Measurements from ENCODE around the gene MMP15.
"Not testable (repeated sequence)": the region's sequence is repeated elsewhere in the genome, so short reads cannot be mapped to it uniquely, and the experiment has no call there.

MMP15 gene

DNA sequence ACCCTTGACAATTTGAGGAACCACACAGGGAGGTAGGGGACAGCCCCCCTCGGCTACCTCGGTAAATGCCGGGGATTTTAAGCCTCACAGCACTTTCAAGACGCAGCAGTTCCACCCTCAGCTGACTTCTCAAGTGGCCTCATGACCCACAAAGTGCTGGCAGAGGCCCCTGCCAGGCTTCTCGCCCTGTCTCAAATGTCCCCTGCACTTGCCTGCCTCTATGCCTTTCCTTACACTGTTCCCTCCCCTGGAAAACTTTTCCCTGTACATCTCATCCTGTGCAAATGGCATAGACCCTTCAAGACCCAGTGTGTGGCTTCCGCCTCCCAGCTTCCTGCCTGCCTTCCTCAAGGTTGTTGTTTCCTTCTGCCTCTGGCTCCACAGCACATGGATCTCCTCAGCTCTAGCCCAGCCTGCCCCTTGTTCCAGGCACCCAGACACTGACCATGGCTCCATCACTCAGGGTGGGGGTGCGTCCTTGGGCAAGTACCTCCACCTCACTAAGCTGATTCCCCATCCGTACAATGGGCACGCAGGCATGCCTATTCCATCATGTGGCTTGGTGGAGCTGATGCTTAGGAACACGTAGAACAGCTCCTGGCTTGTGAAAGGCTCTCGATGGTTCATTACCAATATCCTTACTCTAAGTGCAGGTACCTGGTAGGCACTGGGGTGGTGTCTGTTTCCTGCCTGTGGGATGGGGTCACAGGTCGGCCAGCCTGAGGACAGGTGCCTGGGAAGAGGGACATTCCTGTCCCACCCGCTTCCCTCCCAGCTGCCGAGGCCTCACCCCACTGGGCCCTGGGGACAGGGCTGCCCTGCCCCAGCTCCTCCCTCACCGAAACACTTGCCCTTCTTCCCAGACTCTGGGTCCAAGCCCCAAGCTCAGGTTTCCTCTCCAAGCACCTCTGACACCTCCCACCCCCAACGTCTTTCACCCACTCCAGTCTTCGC, 24.0 kb downstream of the MMP15 start:
- no peak for DNase-seq (ENCODE audit: low read depth)

- no peak for DNase-seq (ENCODE audit: low read depth)
Observed at GRCh38 chr16:58051296-58051695, 25.7 kb downstream of the MMP15 start.

GRCh38 chr16:58051821-58052603, 26.5 kb downstream of the MMP15 start:
- no peak for DNase-seq (ENCODE audit: low read depth)

DNA sequence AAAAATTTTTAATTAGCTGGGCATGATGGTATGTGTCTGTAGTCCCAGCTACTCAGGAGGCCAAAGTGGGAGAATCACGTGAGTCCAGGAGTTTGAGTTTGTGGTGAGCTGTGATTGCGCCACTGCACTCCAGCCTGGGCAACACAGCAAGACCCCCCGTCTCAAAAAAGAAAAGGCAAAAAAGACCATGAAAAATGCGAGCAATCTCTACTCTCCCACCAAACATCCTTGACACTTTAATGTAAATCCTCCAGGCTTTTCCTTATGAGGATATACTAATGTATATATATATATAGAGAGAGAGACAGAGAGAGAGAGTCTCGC, 28.1 kb downstream of the MMP15 start:
- DNase-seq (ENCODE audit: low read depth): no peak

DNA sequence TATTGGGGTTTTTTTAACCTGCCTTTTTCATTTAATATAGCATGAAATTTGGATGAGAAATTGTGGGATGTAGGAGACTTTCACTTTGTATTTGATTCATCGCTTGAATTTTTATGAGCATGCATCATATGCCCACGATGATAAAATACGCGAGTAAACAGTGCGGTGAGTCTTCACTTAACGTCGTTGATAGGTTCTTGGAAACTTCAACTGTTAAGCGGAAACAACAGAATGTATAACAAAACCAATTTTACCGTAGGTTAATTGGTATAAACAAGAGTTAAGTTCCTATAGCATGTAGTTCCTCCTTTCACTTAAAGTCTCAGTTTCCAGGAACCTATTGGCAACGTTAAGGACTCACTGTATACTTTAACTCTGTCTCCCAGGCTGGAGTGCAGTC, 28.7 kb downstream of the MMP15 start:
- DNase-seq (ENCODE audit: low read depth): no peak

DNA sequence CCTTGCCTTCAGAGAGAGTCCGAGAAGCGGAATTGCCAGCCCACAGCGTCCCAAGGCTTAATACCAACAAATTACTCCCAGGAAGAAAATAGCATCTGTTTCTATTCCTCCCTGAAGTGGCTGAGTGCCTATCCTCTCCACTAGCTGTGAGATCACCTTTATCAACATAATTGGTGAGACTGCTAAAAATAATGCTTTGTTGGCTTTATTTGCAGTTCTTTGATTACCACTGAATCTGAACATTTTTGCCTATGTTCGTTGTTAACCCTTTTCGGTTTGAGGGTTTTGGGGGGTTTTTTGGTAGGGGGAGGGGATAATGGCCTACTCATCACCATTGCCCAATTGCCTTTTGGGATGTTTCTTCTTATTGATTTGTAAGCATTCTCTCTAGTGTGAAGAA, 31.0 kb downstream of the MMP15 start:
- DNase-seq (ENCODE audit: low read depth): no peak

DNA sequence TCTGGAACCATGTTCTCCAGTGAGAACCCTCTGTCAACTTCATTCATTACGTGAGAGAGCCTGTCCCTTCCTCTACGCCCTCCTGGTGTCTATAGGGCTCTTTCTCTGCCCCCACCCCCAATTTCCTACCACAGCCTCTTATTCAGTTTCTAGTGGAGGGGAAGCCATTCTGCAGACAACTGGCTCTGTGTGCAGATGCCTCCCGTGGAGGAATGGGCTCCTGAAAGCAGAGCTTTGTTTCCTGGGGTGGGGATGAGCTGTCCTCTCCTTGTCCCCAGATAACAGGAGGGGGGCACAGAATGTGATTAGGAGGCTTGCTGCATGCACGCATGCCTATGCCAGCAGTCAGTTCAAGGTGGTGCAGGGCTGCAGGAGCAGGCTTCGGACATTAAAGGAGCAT, 31.6 kb downstream of the MMP15 start:
- no peak for DNase-seq (ENCODE audit: low read depth)

- DNase-seq (ENCODE audit: low read depth): no peak
Observed at GRCh38 chr16:58057784-58058183, 32.2 kb downstream of the MMP15 start.

GRCh38 chr16:58062821-58063220, 37.3 kb downstream of the MMP15 start:
- DNase-seq (ENCODE audit: low read depth): no peak

DNA sequence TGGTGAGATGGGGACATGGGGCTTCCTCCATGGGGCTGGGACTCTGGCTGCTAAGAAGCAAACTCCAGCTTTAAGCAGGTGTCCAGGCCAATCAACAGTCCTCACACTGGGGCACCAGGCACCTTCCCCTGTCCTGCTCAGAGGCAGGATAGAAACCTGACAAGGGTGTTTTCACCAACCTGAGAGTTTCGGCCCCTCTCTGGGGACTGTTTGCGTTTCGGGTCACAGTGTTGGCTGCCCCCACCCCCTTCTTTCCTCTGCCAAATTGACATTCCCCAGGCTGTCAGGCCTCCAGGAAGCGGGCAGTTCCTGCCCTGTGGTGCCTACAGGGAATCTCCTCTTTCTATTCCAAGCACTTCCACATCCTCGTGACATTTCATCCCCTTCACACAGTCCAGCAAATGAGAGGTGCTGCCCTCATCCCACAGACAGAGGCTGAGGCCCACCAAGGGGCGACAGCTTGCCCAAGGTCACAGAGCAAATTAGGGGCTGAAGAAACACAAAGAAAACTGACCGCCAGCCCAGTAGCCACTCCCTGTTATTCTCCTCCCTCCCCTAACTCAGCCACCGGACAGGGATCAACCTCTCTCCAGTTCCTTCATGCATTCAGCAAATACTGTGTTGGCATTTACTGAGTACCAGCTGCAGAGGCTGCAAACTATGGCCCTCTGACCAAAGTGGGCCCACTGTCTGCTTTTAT, 38.0 kb downstream of the MMP15 start:
- no peak for DNase-seq (ENCODE audit: low read depth)

GRCh38 chr16:58070585-58070984, 45.0 kb downstream of the MMP15 start:
- DNase-seq (ENCODE audit: low read depth): no peak

DNA sequence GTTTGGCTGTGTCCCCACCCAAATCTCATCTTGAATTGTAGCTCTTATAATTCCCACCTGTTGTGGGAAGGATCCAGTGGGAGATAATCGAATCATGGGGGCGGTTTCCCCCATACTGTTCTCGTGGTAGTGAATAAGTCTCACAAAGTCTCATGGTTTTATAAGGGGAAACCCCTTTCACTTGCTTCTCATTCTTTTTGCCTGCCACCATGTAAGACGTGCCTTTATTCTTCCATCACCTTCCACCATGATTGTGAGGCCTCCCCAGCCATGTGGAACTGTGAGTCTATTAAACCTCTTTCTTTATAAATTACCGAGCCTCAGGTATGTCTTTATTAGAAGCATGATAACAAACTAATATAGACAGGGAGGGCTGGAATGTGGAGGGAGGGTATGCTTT, 46.6 kb downstream of the MMP15 start:
- not testable (repeated sequence) for DNase-seq (ENCODE audit: low read depth)

DNA sequence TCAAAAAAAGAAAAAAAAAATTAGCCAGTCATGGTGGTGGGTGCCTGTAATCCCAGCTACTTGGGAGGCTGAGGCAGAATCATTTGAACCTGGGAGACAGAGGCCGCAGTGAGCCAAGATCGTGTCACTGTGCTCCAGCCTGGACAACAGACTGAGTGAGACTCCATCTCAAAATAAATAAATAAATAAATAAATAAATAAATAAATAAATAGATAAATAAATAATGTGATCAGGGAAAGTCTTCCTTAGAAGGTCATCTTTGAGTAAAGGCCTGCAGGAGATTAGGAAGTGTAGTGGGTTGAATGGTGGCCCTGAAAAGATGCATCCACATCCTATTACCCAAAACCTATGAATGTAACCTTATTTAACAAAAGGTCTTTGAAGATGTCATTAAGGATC, 47.5 kb downstream of the MMP15 start:
- DNase-seq (ENCODE audit: low read depth): not testable (repeated sequence)

GRCh38 chr16:58074657-58075056, 49.1 kb downstream of the MMP15 start:
- no peak for DNase-seq (ENCODE audit: low read depth)

DNA sequence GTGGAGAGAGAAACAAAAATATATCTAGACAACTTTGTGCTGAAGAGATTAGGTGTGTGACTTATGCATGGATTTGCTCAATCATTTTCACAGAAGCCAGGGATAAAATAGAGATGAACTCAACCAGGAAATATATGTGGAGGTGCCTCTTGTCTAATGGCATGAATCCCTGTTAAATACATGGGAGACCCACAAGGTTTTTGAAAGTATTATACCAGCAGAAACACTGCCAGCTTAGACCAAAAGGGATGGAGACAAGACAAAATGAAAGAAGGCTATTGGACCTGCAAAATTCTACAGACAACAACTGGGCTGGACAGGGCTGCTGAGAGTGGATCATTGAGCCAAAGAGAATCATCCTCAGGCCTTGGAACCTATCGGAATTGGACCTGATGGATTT, 51.0 kb downstream of the MMP15 start:
- DNase-seq (ENCODE audit: low read depth): no peak

- no peak for DNase-seq (ENCODE audit: low read depth)
Observed at GRCh38 chr16:58077796-58078195, 52.2 kb downstream of the MMP15 start.

DNA sequence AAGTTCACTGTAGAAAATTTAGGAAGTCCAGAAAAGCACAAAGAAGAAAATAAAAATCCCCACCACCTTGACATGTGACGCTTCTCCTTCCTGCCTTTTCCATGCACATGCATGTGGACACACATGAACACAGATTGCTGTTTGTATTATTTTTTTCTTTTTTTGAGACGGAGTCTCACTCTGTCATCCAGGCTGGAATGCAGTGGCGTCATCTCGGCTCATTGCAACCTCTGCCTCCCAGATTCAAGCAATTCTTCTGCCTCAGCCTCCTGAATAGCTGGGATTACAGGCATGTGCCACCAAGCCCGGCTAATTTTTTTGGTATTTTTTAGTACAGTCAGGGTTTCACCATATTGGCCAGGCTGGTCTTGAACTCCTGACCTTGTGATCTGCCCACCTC, 55.1 kb downstream of the MMP15 start:
- DNase-seq (ENCODE audit: low read depth): not testable (repeated sequence)

GRCh38 chr16:58082381-58082780, 56.8 kb downstream of the MMP15 start:
- no peak for DNase-seq (ENCODE audit: low read depth)

DNA sequence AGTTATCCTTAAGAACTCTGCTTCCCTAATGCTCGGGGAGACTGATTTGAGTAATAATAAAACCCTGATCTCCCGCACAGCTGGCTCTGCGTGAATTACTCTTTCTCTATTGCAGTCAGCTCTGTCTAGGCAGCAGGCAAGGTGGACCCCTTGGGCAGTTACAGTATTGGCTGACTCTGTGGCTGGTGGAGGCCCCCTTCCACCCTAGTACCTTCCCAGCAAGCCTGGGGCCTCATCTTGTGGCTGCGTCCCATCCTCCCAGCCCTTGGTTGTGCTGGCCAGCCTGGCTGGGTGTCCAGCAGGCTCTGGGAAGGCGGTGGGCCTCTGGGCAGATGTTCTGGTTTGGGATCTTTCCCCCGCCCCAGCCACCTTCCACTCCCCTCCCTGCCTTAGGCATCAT, 59.1 kb downstream of the MMP15 start:
- DNase-seq (ENCODE audit: low read depth): no peak

DNA sequence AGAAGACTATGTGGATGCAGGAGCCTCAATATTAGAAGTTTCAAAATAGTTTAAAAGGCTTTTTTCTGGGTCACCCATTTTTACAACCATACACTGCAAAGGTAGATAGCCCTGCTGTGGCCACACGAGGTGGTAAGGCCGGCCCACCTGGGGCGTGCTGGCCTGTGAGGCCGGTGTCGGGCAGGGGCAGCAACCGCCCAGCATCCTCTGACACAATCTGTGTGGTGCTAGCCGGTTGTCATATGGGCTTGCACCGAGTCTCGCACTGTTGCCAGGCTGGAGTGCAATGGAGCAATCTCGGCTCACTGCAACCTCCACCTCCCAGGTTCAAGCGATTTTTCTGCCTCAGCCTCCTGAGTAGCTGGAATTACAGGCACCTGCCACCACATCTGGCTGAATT, 59.6 kb downstream of the MMP15 start:
- DNase-seq (ENCODE audit: low read depth): no peak

GRCh38 chr16:58085584-58086251, 60.2 kb downstream of the MMP15 start:
- no peak for DNase-seq (ENCODE audit: low read depth)

Measured in T follicular helper cell (primary cell).